ENCODE measurements around the gene LAMA2.
"Not testable (repeated sequence)": the region's sequence is repeated elsewhere in the genome, so short reads cannot be mapped to it uniquely, and the experiment has no call there.

The LAMA2 gene

GRCh38 chr6:129047834-129048233 is 164.9 kb downstream of the LAMA2 start:
- no peak overlapping the region for H3K4me3 ChIP-seq (ENCODE audit: low read depth, low read length)
- TF ChIP-seq, protein P1, sequence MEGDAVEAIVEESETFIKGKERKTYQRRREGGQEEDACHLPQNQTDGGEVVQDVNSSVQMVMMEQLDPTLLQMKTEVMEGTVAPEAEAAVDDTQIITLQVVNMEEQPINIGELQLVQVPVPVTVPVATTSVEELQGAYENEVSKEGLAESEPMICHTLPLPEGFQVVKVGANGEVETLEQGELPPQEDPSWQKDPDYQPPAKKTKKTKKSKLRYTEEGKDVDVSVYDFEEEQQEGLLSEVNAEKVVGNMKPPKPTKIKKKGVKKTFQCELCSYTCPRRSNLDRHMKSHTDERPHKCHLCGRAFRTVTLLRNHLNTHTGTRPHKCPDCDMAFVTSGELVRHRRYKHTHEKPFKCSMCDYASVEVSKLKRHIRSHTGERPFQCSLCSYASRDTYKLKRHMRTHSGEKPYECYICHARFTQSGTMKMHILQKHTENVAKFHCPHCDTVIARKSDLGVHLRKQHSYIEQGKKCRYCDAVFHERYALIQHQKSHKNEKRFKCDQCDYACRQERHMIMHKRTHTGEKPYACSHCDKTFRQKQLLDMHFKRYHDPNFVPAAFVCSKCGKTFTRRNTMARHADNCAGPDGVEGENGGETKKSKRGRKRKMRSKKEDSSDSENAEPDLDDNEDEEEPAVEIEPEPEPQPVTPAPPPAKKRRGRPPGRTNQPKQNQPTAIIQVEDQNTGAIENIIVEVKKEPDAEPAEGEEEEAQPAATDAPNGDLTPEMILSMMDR (IDR thresholded peaks at IDR 0.05; ENCODE audit: low read depth, low read length): no peak
- TF ChIP-seq MYC (IDR thresholded peaks at IDR 0.05; ENCODE audit: low read depth, low read length): no peak
- TF ChIP-seq POLR2A (IDR thresholded peaks at IDR 0.05; ENCODE audit: extremely low read depth, insufficient read length): no peak
- TF ChIP-seq, protein P2, sequence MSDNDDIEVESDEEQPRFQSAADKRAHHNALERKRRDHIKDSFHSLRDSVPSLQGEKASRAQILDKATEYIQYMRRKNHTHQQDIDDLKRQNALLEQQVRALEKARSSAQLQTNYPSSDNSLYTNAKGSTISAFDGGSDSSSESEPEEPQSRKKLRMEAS (IDR thresholded peaks at IDR 0.05; ENCODE audit: low read depth, low read length): no peak
- DNase-seq (ENCODE audit: low read depth): no peak

DNA sequence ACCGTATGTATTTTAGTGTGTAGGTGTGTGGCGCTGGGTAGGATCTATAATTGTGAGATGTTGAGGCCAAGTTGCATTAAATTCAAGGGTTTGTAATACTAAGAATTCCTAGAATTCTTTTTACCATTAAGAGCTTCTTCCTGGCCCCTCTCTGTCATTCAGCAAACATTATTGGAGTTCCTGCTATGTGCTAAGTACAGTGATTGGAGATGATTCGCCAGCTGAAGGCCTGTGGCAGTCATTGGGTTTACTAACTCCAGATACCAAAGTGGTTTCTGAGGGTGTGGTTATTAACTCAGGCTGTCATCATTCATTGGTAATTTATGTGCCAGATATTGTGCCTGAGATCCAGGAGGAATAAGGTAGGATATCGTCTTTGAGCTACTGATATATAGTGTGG is 167.1 kb downstream of the LAMA2 start:
- TF ChIP-seq POLR2A (IDR thresholded peaks at IDR 0.05; ENCODE audit: extremely low read depth, insufficient read length) (no peak), MYC (IDR thresholded peaks at IDR 0.05; ENCODE audit: low read depth, low read length) (no peak)
- TF ChIP-seq, protein P1 (IDR thresholded peaks at IDR 0.05; ENCODE audit: low read depth, low read length): no peak
- TF ChIP-seq, protein P2 (IDR thresholded peaks at IDR 0.05; ENCODE audit: low read depth, low read length): no peak
- no peak overlapping the region for H3K4me3 ChIP-seq (ENCODE audit: low read depth, low read length)
- no peak for DNase-seq (ENCODE audit: low read depth)

GRCh38 chr6:129053143-129053542 is 170.2 kb downstream of the LAMA2 start:
- not testable (repeated sequence) for H3K4me3 ChIP-seq (ENCODE audit: low read depth, low read length); DNase-seq (ENCODE audit: low read depth)

GRCh38 chr6:129055796-129056195 is 172.9 kb downstream of the LAMA2 start:
- H3K4me3 ChIP-seq (ENCODE audit: low read depth, low read length): no peak overlapping the region
- TF ChIP-seq POLR2A (IDR thresholded peaks at IDR 0.05; ENCODE audit: extremely low read depth, insufficient read length) (no peak), MYC (IDR thresholded peaks at IDR 0.05; ENCODE audit: low read depth, low read length) (no peak)
- TF ChIP-seq, protein P1 (IDR thresholded peaks at IDR 0.05; ENCODE audit: low read depth, low read length): no peak
- TF ChIP-seq, protein P2 (IDR thresholded peaks at IDR 0.05; ENCODE audit: low read depth, low read length): no peak
- peak; percentile 7 for DNase-seq (ENCODE audit: low read depth)

DNA sequence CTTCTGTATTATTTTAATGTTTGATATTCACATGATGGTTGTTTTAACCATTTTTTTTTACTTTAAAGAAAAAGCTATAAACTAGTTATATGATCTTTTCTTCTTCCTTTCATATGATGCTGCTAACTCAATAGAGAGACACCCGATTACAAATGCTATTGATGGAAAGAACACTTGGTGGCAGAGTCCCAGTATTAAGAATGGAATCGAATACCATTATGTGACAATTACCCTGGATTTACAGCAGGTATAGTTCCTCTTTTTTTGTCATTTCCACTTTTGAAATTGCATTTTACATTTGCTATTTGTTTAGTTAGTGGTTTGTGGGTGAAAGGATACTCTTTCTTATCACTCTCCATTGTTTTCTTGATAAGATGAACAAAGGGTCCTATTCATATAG is 176.7 kb downstream of the LAMA2 start:
- TF ChIP-seq MYC (IDR thresholded peaks at IDR 0.05; ENCODE audit: low read depth, low read length) (no peak), POLR2A (IDR thresholded peaks at IDR 0.05; ENCODE audit: extremely low read depth, insufficient read length) (no peak)
- TF ChIP-seq, protein P2 (IDR thresholded peaks at IDR 0.05; ENCODE audit: low read depth, low read length): no peak
- TF ChIP-seq, protein P1 (IDR thresholded peaks at IDR 0.05; ENCODE audit: low read depth, low read length): no peak
- no peak overlapping the region for H3K4me3 ChIP-seq (ENCODE audit: low read depth, low read length)
- DNase-seq (ENCODE audit: low read depth): no peak

DNA sequence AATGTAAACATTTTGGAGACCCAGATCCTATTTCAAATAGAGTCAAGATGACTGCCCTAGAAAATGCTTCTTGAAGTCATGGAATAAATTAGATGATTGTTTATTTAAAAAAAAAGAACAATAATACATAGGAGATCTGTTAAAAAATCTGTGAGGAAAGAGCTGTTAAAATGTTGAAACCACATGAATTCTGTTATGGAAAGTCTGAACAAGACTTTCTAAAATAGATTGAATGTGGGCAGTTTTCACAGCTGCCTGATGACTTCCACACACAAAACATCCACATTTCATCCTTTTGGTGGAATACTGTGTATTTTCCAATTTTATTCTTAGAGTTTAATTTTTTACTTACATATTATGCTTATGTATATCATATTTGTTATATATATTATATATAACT is 186.1 kb downstream of the LAMA2 start:
- TF ChIP-seq, protein P1 (IDR thresholded peaks at IDR 0.05; ENCODE audit: low read depth, low read length): no peak
- TF ChIP-seq POLR2A (IDR thresholded peaks at IDR 0.05; ENCODE audit: extremely low read depth, insufficient read length) (no peak), MYC (IDR thresholded peaks at IDR 0.05; ENCODE audit: low read depth, low read length) (no peak)
- TF ChIP-seq, protein P2 (IDR thresholded peaks at IDR 0.05; ENCODE audit: low read depth, low read length): no peak
- H3K4me3 ChIP-seq (ENCODE audit: low read depth, low read length): no peak overlapping the region
- DNase-seq (ENCODE audit: low read depth): no peak

All from NB4 (cell line).